Testis (tissue), 3 donors: ENCODE measurements around the gene RASA3. TPM values are rescaled to one million over a fixed set of nuclear protein-coding genes. Genes with fewer than 3 reads are reported as not detected.

Experiments used
- DNase-seq: peaks from one replicate; pipeline ENCODE4 v3.0.0-alpha.2; 2019
- H3K27ac ChIP-seq, 2 donors: fragments of 200-600 bp; sonication (generic); one replicate each; pipeline ENCODE4 v1.5.1; 2019
- H3K27me3 ChIP-seq: fragments of 200-600 bp; sonication (generic); one replicate; pipeline ENCODE4 v1.5.1; 2019
- H3K36me3 ChIP-seq: fragments of 200-600 bp; sonication (generic); one replicate; pipeline ENCODE4 v1.5.1; 2017; ENCODE audit warnings: low read depth; ENCODE audit errors: missing control alignments
- H3K4me1 ChIP-seq: fragments of 200-600 bp; sonication (generic); one replicate; pipeline ENCODE4 v1.5.1; 2019
- H3K4me3 ChIP-seq, 2 donors: fragments of 200-600 bp; sonication (generic); one replicate each; pipeline ENCODE4 v1.5.1; 2017 to 2019
- H3K9me3 ChIP-seq: fragments of 200-600 bp; sonication (generic); one replicate; pipeline ENCODE4 v1.5.1; 2017
- CTCF ChIP-seq, 3 experiments: fragments of 450-650 bp in 2 of 3; fragments of 200-600 bp in 1 of 3; sonication (generic) in 1 of 3; IDR thresholded peaks; one replicate each; pipeline ENCODE4 v1.5.1; 2016 to 2019; ENCODE audit warnings: antibody characterized with exemption in 3 of 3, mild to moderate bottlenecking in 2 of 3, moderate library complexity in 1 of 3
- POLR2A ChIP-seq: fragments of 450-650 bp; IDR thresholded peaks from one replicate; pipeline ENCODE4 v1.6.1; 2017; ENCODE audit warnings: antibody characterized with exemption, mild to moderate bottlenecking, moderate library complexity
- WGBS, 2 donors: methylation state at CpG; one replicate each; pipeline ENCODE4 v1.1.5; 2018; 5-methylcytosine and 5-hydroxymethylcytosine counted together
- intact Hi-C: fragments of 100-400 bp; cut with DNase I; formaldehyde crosslinking; loops from one replicate; pipeline ENCODE4 v1.15.1; 2023; ENCODE audit warnings: low total_unique reads
- polyA plus RNA-seq: library from polyadenylated mRNA; stranded (reverse); fragments of 350-450 nt; fragmentation: Illumina TruSeq; extraction: RNeasy Lipid Tissue Mini Kit (QIAGEN cat#74804); gene quantifications from one replicate; pipeline ENCODE4 v1.2.3, GENCODE V29; 2014; ENCODE audit warnings: low read depth, low replicate concordance; ENCODE audit not compliant: insufficient read depth
- total RNA-seq, 2 donors: library from RNA; depleted of rRNA; stranded (reverse); fragments of >200 nt; gene quantifications; one replicate each; pipeline ENCODE4 v1.2.3, GENCODE V29; 2016

RASA3 gene
- total and polyA plus RNA-seq, 3 donors from 2014 or later = 13.2 to 21.6 (median 16.4) TPM

GRCh38 chr13:114090476-114090875 lies 41.9 kb downstream of the RASA3 start:
- DNase-seq = no peak
- WGBS, 2 donors = 83 to 89% methylated on average over 11 of the region's 11 CpGs
- no peak overlapping the region for H3K4me3 ChIP-seq
- no peaks in the 10 kb centered on the region for H3K27me3 ChIP-seq
- no peaks in the 10 kb centered on the region for H3K9me3 ChIP-seq
- no peak overlapping the region for H3K27ac ChIP-seq
- H3K36me3 ChIP-seq = no peaks in the 10 kb centered on the region
- no peak for TF ChIP-seq CTCF (IDR thresholded peaks at IDR 0.05)
- no peak for TF ChIP-seq POLR2A
- H3K4me1 ChIP-seq = no peaks in the 10 kb centered on the region
- intact Hi-C loops = no loop called here

GRCh38 chr13:114089751-114090400 lies 42.5 kb downstream of the RASA3 start:
- no peak overlapping the region for H3K27ac ChIP-seq
- TF ChIP-seq CTCF (IDR thresholded peaks at IDR 0.05) (no peak), POLR2A (no peak)
- H3K36me3 ChIP-seq = no peaks in the 10 kb centered on the region
- DNase-seq = no peak
- H3K27me3 ChIP-seq = no peaks in the 10 kb centered on the region
- H3K4me3 ChIP-seq = no peak overlapping the region
- intact Hi-C loops = no loop called here
- no peaks in the 10 kb centered on the region for H3K9me3 ChIP-seq
- 91 to 93% methylated on average over 25 of the region's 25 CpGs for WGBS, 2 donors
- H3K4me1 ChIP-seq = no peaks in the 10 kb centered on the region

GRCh38 chr13:114089341-114089740 lies 43.1 kb downstream of the RASA3 start:
- H3K4me3 ChIP-seq = no peak overlapping the region
- H3K4me1 ChIP-seq = no peaks in the 10 kb centered on the region
- WGBS, 2 donors = 81 to 83% methylated on average over 15 of the region's 15 CpGs
- no peak for TF ChIP-seq CTCF (IDR thresholded peaks at IDR 0.05)
- TF ChIP-seq POLR2A = no peak
- H3K36me3 ChIP-seq = no peaks in the 10 kb centered on the region
- DNase-seq = no peak
- intact Hi-C loops = no loop called here
- H3K9me3 ChIP-seq = no peaks in the 10 kb centered on the region
- no peaks in the 10 kb centered on the region for H3K27me3 ChIP-seq
- H3K27ac ChIP-seq = no peak overlapping the region

GRCh38 chr13:114088863-114089262 lies 43.6 kb downstream of the RASA3 start:
- H3K27me3 ChIP-seq = no peaks in the 10 kb centered on the region
- H3K27ac ChIP-seq = no peak overlapping the region
- WGBS, 2 donors = 89 to 91% methylated on average over 7 of the region's 7 CpGs
- no peak for TF ChIP-seq CTCF (IDR thresholded peaks at IDR 0.05)
- TF ChIP-seq POLR2A = no peak
- H3K9me3 ChIP-seq = no peaks in the 10 kb centered on the region
- no peaks in the 10 kb centered on the region for H3K4me1 ChIP-seq
- no peak overlapping the region for H3K4me3 ChIP-seq
- no peaks in the 10 kb centered on the region for H3K36me3 ChIP-seq
- intact Hi-C loops = no loop called here
- DNase-seq = no peak

GRCh38 chr13:114088234-114088633 lies 44.2 kb downstream of the RASA3 start:
- intact Hi-C loops = no loop called here
- no peaks in the 10 kb centered on the region for H3K36me3 ChIP-seq
- H3K27me3 ChIP-seq = no peaks in the 10 kb centered on the region
- H3K4me3 ChIP-seq = no peak overlapping the region
- H3K4me1 ChIP-seq = no peaks in the 10 kb centered on the region
- whole genome bisulfite sequencing, 2 donors = 93 to 96% methylated on average over 6 of the region's 6 CpGs
- no peaks in the 10 kb centered on the region for H3K9me3 ChIP-seq
- no peak for TF ChIP-seq CTCF (IDR thresholded peaks at IDR 0.05)
- no peak for TF ChIP-seq POLR2A
- no peak overlapping the region for H3K27ac ChIP-seq
- no peak for DNase-seq
